Body of pancreas (tissue), 4 donors: ENCODE results near the gene VWA8. TPM values are rescaled to one million over a fixed set of nuclear protein-coding genes. Genes with fewer than 3 reads are reported as not detected.

Experiments used
- ATAC-seq: fragments of 150-250 bp; one replicate; pipeline ENCODE4 v1.9.1; 2016
- DNase-seq, 4 donors: peaks; one replicate each; pipeline ENCODE4 v3.0.0-alpha.2; 2019
- H3K27ac ChIP-seq, 4 donors: fragments of 200-600 bp; sonication (generic); 1 replicate in 3 of 4; 2 replicates in 1 of 4; pipeline versions ENCODE4 v1.5.1 to v1.6.1; 2016 to 2019; ENCODE audit warnings: mild to moderate bottlenecking in 1 of 4, mixed read lengths in 1 of 4, moderate library complexity in 1 of 4
- H3K27me3 ChIP-seq, 2 donors: fragments of 200-600 bp; sonication (generic); one replicate each; pipeline ENCODE4 v1.6.0; 2016; ENCODE audit warnings: mild to moderate bottlenecking in 1 of 2
- H3K36me3 ChIP-seq, 2 donors: fragments of 200-600 bp; sonication (generic); replicated peaks in 1 of 2; 2 replicates each; pipeline ENCODE4 v1.5.1; 2016; ENCODE audit warnings: low read depth in 2 of 2; ENCODE audit not compliant: insufficient read depth in 1 of 2
- H3K4me1 ChIP-seq: fragments of 200-600 bp; sonication (generic); one replicate; pipeline ENCODE4 v1.6.0; 2016
- H3K4me3 ChIP-seq, 2 donors: fragments of 200-600 bp; sonication (generic); 1 replicate in 1 of 2; 2 replicates in 1 of 2; pipeline ENCODE4 v1.5.1; 2016 to 2019
- H3K9me3 ChIP-seq, 3 donors: fragments of 200-600 bp; sonication (generic); 1 replicate in 2 of 3; 2 replicates in 1 of 3; pipeline ENCODE4 v1.5.1; 2016
- POLR2A ChIP-seq, 3 donors: fragments of 450-650 bp; IDR thresholded peaks; one replicate each; pipeline ENCODE4 v1.6.1; 2016; ENCODE audit warnings: antibody characterized with exemption in 3 of 3, mild to moderate bottlenecking in 2 of 3
- WGBS, 2 donors: methylation state at CpG; one replicate each; pipeline ENCODE4 v1.1.5; 2017; 5-methylcytosine and 5-hydroxymethylcytosine counted together
- intact Hi-C: fragments of 100-400 bp; cut with DNase I; formaldehyde crosslinking; loops from one replicate; pipeline ENCODE4 v1.15.1; 2023
- total RNA-seq, 2 donors: library from RNA; depleted of rRNA; stranded (reverse); fragments of >200 nt; gene quantifications; one replicate each; pipeline ENCODE4 v1.1.0, GENCODE V29; 2016
- TF ChIP-seq, protein P1 (sequence below), 7 experiments: fragments of 450-650 bp in 4 of 7; fragments of 200-600 bp in 3 of 7; sonication (generic) in 3 of 7; IDR thresholded peaks; one replicate each; pipeline ENCODE4 v1.5.1; 2016 to 2019; ENCODE audit warnings: antibody characterized with exemption in 7 of 7

VWA8 gene
- total RNA-seq, 2 donors from 2014 or later = 15.8 to 29.3 TPM

DNA sequence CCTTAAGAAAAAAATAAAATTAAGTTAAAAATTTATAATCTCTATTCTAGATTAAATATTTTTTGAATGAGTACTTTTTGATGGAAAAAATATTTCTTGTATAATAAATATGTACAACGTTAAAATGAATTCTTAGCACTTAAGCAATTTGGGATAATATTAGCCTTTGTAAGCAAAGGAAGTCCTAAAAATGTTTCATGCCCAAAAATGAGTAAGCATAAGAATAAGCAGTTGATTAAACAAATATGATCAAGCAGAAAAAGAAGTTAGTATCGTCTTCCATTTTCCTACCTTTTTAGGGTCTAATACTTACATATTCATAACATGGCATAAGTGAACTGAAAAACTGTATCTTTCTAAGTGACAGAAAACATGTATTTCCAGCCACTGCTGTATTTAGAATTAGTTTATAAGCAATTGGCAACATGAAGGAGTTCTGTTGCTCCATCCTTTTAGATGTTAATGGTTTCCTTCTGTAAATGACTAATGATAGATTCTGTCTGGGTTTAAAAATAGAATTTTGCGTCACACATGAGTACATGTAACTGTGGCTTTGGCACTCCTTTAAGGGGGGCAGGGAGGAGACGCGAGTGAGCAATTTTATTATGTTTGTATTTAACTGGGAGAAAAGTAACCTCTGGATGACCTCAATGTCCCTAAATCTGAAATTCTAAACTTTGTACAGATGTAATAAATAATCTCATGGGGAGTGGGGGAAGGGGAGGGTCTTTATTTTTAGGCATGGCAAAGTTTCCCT lies 266.2 kb downstream of the VWA8 start:
- Histone ChIP-seq H3K4me1 (peaks cover 37% of the 10 kb centered on the region), H3K9me3 (no peaks in the 10 kb centered on the region), H3K27ac (peak overlapping the region in 3 of 4 donors; percentile 37 to 60 (median 42)), H3K27me3 (no peaks in the 10 kb centered on the region), H3K4me3 (no peak overlapping the region), H3K36me3 (no peaks in the 10 kb centered on the region)
- 28 to 32% methylated on average over 5 of the region's 5 CpGs for WGBS, 2 donors
- TF ChIP-seq, protein P1, sequence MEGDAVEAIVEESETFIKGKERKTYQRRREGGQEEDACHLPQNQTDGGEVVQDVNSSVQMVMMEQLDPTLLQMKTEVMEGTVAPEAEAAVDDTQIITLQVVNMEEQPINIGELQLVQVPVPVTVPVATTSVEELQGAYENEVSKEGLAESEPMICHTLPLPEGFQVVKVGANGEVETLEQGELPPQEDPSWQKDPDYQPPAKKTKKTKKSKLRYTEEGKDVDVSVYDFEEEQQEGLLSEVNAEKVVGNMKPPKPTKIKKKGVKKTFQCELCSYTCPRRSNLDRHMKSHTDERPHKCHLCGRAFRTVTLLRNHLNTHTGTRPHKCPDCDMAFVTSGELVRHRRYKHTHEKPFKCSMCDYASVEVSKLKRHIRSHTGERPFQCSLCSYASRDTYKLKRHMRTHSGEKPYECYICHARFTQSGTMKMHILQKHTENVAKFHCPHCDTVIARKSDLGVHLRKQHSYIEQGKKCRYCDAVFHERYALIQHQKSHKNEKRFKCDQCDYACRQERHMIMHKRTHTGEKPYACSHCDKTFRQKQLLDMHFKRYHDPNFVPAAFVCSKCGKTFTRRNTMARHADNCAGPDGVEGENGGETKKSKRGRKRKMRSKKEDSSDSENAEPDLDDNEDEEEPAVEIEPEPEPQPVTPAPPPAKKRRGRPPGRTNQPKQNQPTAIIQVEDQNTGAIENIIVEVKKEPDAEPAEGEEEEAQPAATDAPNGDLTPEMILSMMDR (IDR thresholded peaks at IDR 0.05) = no peak
- no peak for TF ChIP-seq POLR2A (IDR thresholded peaks at IDR 0.05)
- ATAC-seq (peak; percentile 86), DNase-seq (peak; percentile 39 to 69 (median 56))
- intact Hi-C loops = no loop called here

DNA sequence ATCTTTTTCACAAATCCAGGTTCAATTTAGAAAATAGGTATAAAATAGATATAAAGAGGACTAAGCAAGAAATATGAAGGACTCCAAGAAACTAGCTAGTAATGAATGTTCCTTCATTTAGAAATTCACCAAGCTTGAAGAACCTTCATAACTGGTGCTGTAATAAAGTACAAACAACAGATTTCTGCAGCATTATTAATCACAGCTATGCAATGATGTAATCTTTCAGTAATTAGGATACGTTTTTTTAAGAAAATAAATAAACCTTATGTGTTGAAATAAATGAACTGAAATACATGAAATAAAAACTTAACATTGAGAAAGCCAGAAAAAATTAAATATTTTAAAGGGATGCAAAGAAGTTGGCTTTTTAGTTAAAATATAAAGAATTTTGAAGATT lies 267.5 kb downstream of the VWA8 start:
- Histone ChIP-seq H3K27me3 (no peaks in the 10 kb centered on the region), H3K36me3 (no peaks in the 10 kb centered on the region), H3K27ac (no peak overlapping the region), H3K4me1 (peaks cover 29% of the 10 kb centered on the region), H3K4me3 (no peak overlapping the region), H3K9me3 (no peaks in the 10 kb centered on the region)
- no peak for ATAC-seq
- no peak for DNase-seq
- 47 to 53% methylated on average over 1 of the region's 1 CpG for WGBS, 2 donors
- TF ChIP-seq, protein P1 (IDR thresholded peaks at IDR 0.05) = no peak
- TF ChIP-seq POLR2A (IDR thresholded peaks at IDR 0.05) = no peak
- intact Hi-C loops = no loop called here

DNA sequence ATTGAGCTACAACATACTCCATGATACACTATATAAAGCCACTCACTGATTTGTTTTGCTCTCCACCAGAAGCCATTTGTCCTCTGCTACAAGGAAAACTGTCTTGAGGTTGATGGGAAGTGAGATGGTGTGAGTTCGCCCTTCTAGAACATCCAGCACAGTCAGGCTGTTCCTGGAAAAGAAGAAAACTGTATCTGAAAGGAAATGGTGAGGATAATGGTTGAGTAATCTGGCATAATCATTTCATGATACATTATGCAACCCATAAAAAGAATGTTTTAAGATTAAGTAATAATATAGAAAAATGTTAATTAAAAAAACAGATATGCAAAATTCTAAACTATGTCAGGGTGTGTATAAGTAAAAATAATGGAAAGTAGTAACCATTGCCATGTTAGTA lies 269.6 kb downstream of the VWA8 start:
- DNase-seq = no peak
- intact Hi-C loops = no loop called here
- H3K27ac ChIP-seq = no peak overlapping the region
- peaks cover 18% of the 10 kb centered on the region for H3K4me1 ChIP-seq
- H3K9me3 ChIP-seq = no peaks in the 10 kb centered on the region
- no peaks in the 10 kb centered on the region for H3K36me3 ChIP-seq
- TF ChIP-seq POLR2A (IDR thresholded peaks at IDR 0.05) = no peak
- TF ChIP-seq, protein P1 (IDR thresholded peaks at IDR 0.05) = no peak
- 87 to 92% methylated on average over 1 of the region's 1 CpG for WGBS, 2 donors
- no peak overlapping the region for H3K4me3 ChIP-seq
- no peak for ATAC-seq
- no peaks in the 10 kb centered on the region for H3K27me3 ChIP-seq

DNA sequence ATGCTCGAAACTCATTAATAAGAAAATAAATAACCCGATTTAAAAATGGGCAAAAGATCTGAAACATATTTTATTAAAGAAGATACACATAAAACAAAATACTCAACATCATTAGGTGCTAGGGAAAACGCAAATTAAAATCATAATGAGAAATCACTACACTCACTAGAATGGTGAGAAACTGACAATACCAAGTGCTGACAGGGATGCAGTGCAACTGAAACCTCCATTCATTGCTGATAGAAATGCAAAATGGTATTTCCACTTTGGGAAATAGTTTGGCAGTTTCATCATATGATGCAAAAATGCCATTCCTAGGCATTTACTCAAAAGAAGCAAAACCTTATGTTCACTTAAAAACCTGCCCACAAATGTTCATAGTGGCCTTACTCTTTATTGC lies 278.1 kb downstream of the VWA8 start:
- 94 to 99% methylated on average over 3 of the region's 3 CpGs for WGBS, 2 donors
- DNase-seq (no peak), ATAC-seq (no peak)
- H3K9me3 ChIP-seq = no peaks in the 10 kb centered on the region
- H3K4me1 ChIP-seq = peaks cover 3% of the 10 kb centered on the region
- TF ChIP-seq, protein P1 (IDR thresholded peaks at IDR 0.05) = no peak
- TF ChIP-seq POLR2A (IDR thresholded peaks at IDR 0.05) = no peak
- no peak overlapping the region for H3K4me3 ChIP-seq
- no peak overlapping the region for H3K27ac ChIP-seq
- intact Hi-C loops = no loop called here
- no peaks in the 10 kb centered on the region for H3K27me3 ChIP-seq
- peaks cover 0 to 2% of the 10 kb centered on the region in 2 donors for H3K36me3 ChIP-seq

DNA sequence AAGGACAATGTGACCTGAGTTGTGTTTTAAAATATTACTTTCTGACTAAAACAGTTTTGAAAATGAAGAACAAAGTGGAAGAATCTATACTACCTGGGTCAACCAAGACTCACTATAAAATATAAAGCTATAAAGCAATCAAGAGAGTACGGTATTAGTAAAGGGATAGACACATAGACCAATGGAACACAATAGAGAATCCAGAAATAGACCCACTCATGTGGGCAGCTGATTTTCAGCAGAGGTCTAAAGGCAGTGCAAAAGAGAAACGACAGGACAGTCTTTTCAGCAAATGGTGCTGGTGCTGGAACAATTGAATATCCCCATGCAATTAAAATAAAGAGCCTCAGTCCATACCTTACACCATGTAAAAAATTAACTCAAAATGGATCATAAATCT lies 278.9 kb downstream of the VWA8 start:
- Histone ChIP-seq H3K4me1 (peaks cover 3% of the 10 kb centered on the region), H3K27me3 (no peaks in the 10 kb centered on the region), H3K9me3 (no peaks in the 10 kb centered on the region), H3K36me3 (peaks cover 0 to 2% of the 10 kb centered on the region in 2 donors), H3K27ac (no peak overlapping the region), H3K4me3 (no peak overlapping the region)
- DNase-seq (no peak), ATAC-seq (no peak)
- intact Hi-C loops = no loop called here
- 85 to 87% methylated on average over 2 of the region's 2 CpGs for WGBS, 2 donors
- no peak for TF ChIP-seq POLR2A (IDR thresholded peaks at IDR 0.05)
- TF ChIP-seq, protein P1 (IDR thresholded peaks at IDR 0.05) = no peak
